ENCODE results near the gene GALNT10. TPM values are rescaled to one million over a fixed set of nuclear protein-coding genes. Genes with fewer than 3 reads are reported as not detected.
"Not testable (repeated sequence)": the region's sequence is repeated elsewhere in the genome, so short reads cannot be mapped to it uniquely, and the experiment has no call there.

The GALNT10 gene
- total RNA-seq, 1 donor from 2014 or later = 57.6 TPM

DNA sequence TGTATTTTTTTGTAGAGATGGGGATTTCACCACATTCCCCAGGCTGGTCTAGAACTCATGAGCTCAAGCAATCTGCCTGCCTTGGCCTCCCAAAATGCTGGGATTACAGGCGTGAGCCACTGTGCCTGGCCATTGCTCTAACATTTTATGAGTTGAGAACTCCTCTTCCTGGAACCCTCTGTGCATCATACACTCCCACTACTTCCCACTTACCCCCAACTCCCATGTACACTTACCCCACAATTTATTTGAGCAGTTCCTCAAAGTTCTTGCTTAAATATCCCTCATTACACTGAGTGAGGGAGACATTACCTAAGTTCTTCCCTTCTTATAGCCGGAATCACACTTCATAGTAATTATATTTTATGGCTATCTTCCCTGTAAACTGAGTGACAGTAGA is 42.9 kb upstream of the GALNT10 start:
- TF ChIP-seq, protein P1, sequence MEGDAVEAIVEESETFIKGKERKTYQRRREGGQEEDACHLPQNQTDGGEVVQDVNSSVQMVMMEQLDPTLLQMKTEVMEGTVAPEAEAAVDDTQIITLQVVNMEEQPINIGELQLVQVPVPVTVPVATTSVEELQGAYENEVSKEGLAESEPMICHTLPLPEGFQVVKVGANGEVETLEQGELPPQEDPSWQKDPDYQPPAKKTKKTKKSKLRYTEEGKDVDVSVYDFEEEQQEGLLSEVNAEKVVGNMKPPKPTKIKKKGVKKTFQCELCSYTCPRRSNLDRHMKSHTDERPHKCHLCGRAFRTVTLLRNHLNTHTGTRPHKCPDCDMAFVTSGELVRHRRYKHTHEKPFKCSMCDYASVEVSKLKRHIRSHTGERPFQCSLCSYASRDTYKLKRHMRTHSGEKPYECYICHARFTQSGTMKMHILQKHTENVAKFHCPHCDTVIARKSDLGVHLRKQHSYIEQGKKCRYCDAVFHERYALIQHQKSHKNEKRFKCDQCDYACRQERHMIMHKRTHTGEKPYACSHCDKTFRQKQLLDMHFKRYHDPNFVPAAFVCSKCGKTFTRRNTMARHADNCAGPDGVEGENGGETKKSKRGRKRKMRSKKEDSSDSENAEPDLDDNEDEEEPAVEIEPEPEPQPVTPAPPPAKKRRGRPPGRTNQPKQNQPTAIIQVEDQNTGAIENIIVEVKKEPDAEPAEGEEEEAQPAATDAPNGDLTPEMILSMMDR (IDR thresholded peaks at IDR 0.05) = no peak

DNA sequence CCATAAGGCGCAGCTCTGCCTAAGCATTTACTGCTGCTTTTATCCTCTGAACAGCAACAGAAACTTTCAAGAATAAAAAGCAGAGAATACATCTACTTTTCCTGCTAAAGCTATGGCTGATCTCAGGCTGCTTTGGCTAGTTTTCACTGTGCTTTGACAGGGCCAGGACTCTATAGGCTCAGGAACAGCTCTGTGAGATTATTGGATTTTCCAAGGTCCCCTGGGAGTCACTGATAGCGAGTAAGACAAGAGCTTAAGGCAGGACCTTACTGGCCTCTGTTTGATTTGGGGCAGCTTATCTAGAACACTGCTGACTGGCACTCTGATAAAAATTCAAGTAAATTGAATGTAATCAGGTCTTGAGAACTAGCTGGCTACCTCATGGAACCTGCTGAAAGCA is 40.1 kb upstream of the GALNT10 start:
- H3K36me3 ChIP-seq; H3K9me3 ChIP-seq; ATAC-seq; H3K27me3 ChIP-seq (ENCODE audit: low read depth); H3K4me3 ChIP-seq; DNase-seq; intact Hi-C loops (cut with DNase I); H3K27ac ChIP-seq; H3K4me1 ChIP-seq: not testable (repeated sequence)

More for the DNA sequence above, 42.9 kb upstream of the GALNT10 start:
- intact Hi-C loops (cut with DNase I) = no loop called here
- Histone ChIP-seq H3K9me3 (no peaks in the 10 kb centered on the region), H3K36me3 (no peaks in the 10 kb centered on the region), H3K27me3 (ENCODE audit: low read depth) (no peaks in the 10 kb centered on the region), H3K4me3 (no peak overlapping the region), H3K4me1 (no peaks in the 10 kb centered on the region), H3K27ac (no peak overlapping the region)
- ATAC-seq (peak in 1 of 2 donors; percentile 54), DNase-seq (no peak)

DNA sequence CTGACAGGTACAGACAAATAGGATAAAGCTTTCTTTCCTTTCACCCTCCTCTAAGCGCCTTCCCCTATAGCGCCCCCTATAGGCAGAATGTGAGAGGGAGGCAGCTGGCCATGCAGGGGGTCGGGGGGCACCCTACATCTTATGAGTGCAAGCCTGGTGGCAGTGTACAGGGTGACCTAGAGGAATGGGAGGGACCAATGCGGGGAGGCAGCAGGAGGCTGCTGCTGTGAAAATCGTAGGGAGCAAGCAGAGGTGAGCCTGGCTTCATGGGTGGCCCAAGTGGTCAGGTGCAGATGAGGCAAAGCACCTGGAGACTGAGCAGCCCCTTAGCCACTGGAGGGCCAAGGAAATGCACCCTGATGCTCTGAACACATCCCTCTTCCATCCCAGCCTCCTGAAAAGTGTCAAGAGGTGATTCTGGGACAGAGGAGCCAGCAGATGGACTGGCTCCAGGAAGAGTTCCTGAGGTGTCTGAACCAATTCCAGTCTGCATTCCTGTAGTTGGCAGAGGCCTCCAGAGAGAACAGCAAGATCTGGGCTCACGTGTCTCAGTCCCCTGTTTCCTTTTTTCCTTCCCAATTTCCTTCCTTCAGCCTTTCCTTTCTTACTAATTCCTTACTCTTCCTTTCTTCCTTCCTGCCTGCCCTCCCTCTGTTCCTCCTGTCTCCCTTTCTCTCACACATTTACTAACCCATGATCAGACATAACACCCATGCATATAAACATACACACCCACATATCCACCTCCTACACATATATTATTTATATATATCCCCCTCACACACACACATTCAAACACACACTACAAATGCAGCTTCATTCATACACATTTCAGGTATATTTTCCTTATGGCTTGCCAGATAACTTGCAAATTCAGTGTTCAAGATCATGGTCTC is 32.8 kb upstream of the GALNT10 start:
- intact Hi-C loops (cut with DNase I) = no loop called here
- H3K27ac ChIP-seq = no peak overlapping the region
- H3K4me3 ChIP-seq = no peak overlapping the region
- H3K36me3 ChIP-seq = no peaks in the 10 kb centered on the region
- TF ChIP-seq, protein P1 (IDR thresholded peaks at IDR 0.05) = peak; percentile 35
- H3K9me3 ChIP-seq = no peaks in the 10 kb centered on the region
- H3K27me3 ChIP-seq (ENCODE audit: low read depth) = no peaks in the 10 kb centered on the region
- DNase-seq (no peak), ATAC-seq (no peak)
- no peaks in the 10 kb centered on the region for H3K4me1 ChIP-seq

DNA sequence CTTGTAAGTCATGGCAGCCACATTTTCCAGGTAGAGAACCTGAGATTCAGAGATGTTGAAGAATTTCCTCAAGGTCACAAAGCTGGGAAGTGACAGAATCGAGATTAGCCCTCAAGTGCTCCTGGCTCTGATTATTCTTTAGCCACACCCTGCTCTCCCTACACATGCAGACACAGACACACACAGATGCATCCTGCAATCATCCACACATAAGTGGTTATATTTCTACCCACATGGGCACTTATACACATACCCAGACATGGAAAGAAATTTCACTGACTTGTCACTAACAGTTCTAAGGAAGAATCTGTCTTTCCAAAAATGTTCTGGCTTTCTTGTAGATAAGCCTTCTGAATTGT is 32.2 kb upstream of the GALNT10 start:
- TF ChIP-seq, protein P1 (IDR thresholded peaks at IDR 0.05) = no peak
- Histone ChIP-seq H3K27me3 (ENCODE audit: low read depth) (no peaks in the 10 kb centered on the region), H3K27ac (no peak overlapping the region), H3K36me3 (no peaks in the 10 kb centered on the region), H3K9me3 (no peaks in the 10 kb centered on the region), H3K4me3 (no peak overlapping the region), H3K4me1 (no peaks in the 10 kb centered on the region)
- DNase-seq = no peak
- intact Hi-C loops (cut with DNase I) = no loop called here
- ATAC-seq = no peak

DNA sequence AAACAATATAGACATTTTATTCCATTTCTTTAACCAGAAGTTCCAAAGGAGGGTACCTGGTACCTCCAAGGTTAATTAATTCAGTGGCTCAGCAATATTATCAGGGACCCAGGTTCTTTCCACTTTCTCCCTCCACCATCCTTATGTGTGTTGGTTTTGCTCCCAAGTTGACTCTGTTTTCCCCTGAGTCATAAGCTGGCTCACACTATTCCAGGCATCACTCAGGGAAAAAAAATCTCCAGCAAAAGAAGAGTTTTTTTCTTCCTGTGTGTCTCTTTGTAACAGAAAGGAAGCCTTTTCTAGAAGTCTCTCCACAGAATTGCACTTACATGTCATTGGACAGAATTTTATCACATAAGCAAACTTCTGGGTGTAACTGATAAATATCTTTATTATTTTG is 31.2 kb upstream of the GALNT10 start:
- no peaks in the 10 kb centered on the region for H3K27me3 ChIP-seq (ENCODE audit: low read depth)
- intact Hi-C loops (cut with DNase I) = no loop called here
- DNase-seq (no peak), ATAC-seq (no peak)
- H3K36me3 ChIP-seq = no peaks in the 10 kb centered on the region
- H3K4me3 ChIP-seq = no peak overlapping the region
- no peak overlapping the region for H3K27ac ChIP-seq
- TF ChIP-seq, protein P1 (IDR thresholded peaks at IDR 0.05) = no peak
- H3K4me1 ChIP-seq = no peaks in the 10 kb centered on the region
- H3K9me3 ChIP-seq = no peaks in the 10 kb centered on the region

DNA sequence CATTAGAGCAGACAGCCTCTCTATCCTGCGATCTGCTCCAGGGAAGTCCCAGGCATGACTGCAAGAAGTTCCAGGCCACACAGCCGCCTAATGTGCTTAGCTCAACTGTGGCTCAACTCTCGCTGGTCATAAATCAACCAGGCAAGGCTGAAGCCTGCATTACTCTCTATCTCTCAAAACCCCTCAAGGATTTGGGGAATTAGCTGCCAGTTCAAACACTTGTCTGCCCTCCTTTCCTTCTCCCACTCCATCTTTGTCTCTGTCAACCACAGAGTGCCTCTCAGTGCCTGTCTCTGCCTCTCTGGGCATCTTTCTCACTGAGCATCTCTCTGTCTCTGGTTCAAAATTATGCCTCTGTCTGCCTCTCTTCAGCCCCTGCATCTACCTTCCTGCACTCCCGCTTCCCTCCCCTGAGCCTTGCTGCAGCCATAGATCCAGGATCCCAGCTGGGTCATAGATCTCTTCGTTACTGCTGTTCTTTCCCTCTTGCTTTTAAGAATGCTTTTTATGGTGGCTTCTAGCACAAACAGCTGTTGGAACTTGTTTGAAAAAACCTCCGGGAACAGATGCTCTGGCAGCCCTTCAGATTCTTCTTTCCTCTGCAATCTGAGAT is 27.9 kb upstream of the GALNT10 start:
- H3K36me3 ChIP-seq = no peaks in the 10 kb centered on the region
- TF ChIP-seq, protein P1 (IDR thresholded peaks at IDR 0.05) = no peak
- intact Hi-C loops (cut with DNase I) = no loop called here
- peaks cover 7% of the 10 kb centered on the region for H3K27me3 ChIP-seq (ENCODE audit: low read depth)
- DNase-seq (no peak), ATAC-seq (no peak)
- no peaks in the 10 kb centered on the region for H3K4me1 ChIP-seq
- H3K4me3 ChIP-seq = no peak overlapping the region
- H3K9me3 ChIP-seq = no peaks in the 10 kb centered on the region
- H3K27ac ChIP-seq = no peak overlapping the region

Measured in lower lobe of right lung (tissue), 2 donors.